RPMI7951 (cell line): ENCODE results near the gene SLC22A16. TPM values are rescaled to one million over a fixed set of nuclear protein-coding genes. Genes with fewer than 3 reads are reported as not detected.
"Not testable (repeated sequence)": the region's sequence is repeated elsewhere in the genome, so short reads cannot be mapped to it uniquely, and the experiment has no call there.

Experiments used
- DNase-seq: peaks from one replicate; pipeline ENCODE4 v3.0.0-alpha.2; 2012; ENCODE audit warnings: low read depth
- total RNA-seq: library from RNA; depleted of rRNA; stranded (reverse); fragments of >200 nt; shearing (Covaris generic); gene quantifications from 2 replicates; pipeline ENCODE4 v1.2.3, GENCODE V29; 2014

Gene SLC22A16
- total RNA-seq, 1 experiment from 2014 or later: not detected

DNA sequence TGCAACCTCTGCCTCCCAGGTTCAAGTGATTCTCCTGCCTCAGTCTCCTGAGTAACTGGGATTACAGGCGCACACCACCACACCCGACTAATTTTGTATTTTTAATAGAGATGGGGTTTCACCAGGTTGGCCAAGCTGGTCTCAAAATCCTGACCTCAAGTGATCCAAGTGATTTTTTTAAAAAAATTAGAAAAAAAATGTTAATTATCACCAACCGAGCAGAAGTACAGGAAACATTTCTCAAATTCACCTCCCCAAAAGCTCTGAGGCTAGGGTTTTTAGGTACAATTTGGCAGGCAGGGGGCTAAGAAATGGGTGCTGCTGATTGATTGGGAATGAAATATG, 14.9 kb upstream of the SLC22A16 start:
- DNase-seq: no peak

GRCh38 chr6:110490110-110490509, 13.7 kb upstream of the SLC22A16 start:
- DNase-seq: no peak

- no peak for DNase-seq
Observed at GRCh38 chr6:110488606-110489190, 12.3 kb upstream of the SLC22A16 start.

- not testable (repeated sequence) for DNase-seq
Observed at GRCh38 chr6:110487968-110488381, 11.6 kb upstream of the SLC22A16 start.

- DNase-seq: no peak
Observed at GRCh38 chr6:110486756-110487155, 10.3 kb upstream of the SLC22A16 start.

DNA sequence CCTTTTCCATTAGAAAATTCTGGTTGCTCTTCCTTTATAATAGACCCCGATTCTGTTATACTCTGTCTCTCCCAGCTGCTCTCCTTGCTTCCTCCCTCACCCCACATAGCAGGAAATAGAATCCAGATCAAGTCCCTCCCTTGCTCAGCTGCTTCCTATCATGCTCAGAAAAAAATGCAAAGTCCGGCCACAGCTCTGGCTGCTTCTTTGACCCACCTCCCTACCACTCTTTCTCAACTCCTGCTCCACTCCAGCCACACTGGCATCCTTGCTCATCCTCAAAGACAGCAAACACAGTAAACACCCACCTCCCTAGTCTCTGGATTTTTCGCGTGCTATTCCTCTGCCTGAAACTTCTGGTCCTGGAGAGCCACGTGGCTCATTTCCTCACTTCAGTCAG, 9.1 kb upstream of the SLC22A16 start:
- no peak for DNase-seq

GRCh38 chr6:110484321-110484720, 7.9 kb upstream of the SLC22A16 start:
- DNase-seq: no peak

DNA sequence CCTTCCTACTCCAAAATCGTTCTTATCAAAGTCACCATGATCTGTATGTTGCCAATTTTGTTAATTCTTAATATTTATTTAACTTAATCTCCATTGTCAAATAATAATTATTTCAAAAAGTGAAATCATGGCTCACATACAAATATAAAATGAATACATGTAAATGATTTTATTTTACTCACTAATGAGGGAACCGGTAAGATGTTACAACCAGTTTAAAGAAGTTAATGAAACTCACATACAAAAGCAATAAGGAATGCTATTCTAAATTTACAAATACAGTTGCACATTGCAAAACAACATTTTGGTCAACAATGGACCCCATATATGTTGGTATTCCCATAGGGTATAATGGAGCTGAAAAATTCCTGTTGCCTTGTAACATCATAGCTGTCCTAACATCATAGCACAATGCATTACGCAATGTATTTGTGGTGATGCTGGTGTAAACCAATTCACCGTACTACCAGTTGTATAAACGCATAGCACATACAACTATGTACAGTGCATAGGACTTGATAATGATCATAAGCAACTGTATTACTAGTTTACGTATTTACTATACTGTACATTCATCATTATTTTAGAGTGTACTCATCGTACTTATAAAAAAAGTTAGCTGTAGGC, 6.5 kb upstream of the SLC22A16 start:
- DNase-seq: no peak

DNA sequence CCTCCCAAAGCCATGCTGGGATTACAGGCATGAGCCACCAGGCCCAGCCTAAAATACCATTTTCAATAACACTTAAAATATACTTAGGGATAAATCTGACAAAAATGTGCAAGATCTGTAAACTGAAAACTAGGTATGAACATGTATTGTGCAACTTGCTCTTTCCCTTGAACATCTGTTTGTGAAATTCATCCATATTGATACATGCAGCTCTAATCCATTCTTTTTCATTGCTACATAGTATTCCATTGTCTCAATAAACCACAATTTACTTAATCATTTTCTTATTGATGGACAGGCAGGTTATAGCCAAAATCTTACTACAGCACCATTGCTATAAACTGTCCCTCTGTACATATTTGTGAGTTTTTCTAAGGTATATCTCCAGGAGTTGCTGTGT, 4.7 kb upstream of the SLC22A16 start:
- DNase-seq: no peak

DNA sequence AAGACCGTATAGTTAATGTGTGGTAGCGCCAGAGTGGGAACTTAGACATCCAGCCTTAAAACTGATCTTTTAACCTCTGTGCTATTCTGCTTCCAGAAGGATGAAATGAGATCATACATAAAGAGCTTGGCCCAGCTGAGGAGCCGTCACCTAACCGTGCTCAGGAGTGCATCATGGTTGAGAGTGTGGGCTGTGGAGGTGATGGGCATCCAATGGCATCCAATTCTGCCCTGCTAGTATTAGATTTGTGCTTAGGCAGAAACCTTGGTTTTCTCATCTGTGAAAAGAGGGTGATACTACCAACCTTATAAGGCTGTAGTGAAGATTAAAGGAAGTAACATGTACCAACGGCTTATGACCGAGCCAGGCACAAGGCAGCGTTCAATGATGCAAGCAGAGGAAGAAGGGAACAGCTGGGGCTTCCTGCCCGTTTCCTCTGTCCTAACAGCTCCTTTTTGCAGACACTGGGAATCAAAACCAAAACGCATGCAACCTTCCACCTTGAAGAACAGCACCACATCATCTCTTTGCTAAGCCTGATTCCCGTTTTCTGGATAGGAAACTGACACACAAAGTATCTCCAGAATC, 1.3 kb downstream of the SLC22A16 start:
- DNase-seq: no peak

GRCh38 chr6:110474500-110474899, 1.9 kb downstream of the SLC22A16 start:
- DNase-seq: no peak

DNA sequence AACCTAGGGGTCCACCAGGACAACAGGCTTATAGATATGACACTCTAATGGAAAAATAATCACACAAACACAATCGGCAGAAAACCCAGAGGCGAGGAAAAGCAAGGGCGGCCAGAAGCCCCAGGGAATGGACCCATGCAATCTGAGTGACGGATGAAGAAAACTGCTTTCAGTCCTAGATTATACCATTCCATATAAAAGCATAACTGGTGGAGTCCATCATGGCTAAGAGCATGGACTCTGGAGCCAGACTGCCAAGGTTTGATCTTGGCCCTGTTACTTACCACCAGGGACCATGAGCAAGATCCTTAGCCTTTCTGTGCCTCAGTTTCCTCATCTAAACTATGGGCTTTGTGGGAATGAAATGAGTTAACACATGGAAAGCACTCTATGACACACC, 3.7 kb downstream of the SLC22A16 start:
- DNase-seq: no peak

DNA sequence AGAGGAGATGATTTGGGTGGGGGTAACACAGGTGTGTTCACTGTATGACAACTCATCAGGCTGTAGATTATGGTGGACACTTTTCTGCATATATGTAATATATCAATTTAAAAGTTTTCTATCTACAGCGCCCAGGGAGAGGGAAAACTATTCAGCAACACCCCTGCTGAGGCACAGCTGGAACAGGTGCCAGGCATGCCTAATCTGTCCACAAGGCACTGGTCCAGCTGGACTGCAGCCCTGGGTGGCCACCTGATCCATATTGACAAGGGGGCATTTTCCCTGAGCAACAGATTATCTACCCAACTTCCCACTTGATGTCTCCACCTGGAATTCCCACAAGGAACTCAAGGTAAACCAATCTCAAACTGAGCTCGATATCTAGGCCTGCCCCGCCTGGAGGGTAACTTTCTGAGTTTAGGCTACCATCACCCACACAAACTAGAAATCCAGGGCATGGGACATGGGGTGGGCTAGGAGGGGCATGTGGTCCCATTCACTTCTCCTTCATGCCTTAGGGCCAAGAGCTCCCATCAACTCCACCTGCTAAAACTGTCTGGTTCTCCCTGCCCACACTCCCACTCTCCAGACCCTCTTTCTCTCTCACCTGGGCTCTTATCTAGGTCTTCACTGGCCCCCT, 4.6 kb downstream of the SLC22A16 start:
- DNase-seq: no peak

- no peak for DNase-seq
Observed at GRCh38 chr6:110468731-110469130, 7.7 kb downstream of the SLC22A16 start.

DNA sequence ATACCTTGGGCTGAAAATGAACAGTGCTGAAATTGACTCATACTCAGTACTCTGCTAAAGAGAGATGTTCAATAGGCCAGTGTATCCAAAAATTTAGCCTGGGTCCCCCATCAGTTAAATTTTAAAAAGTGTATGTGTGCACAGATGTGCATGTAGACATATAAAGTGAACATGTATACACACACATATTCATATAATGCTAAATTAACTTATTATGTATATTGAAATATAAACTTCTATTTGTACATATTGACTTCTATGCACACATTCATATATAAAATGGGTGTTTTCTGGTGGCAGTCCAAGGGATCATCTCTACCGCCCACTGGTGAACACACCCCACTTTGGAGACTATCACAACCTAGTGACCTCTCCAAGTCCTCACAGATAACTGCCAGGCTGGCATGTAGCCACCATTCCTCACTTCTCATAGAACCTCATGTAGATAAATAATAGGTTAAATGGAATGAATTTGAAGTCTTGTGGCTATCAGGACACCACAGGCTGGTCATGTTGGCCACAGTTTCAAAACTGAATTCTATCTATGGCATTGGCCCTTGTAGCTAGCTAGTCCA, 8.8 kb downstream of the SLC22A16 start:
- DNase-seq: no peak

- DNase-seq: no peak
Observed at GRCh38 chr6:110462884-110463481, 13.4 kb downstream of the SLC22A16 start.

DNA sequence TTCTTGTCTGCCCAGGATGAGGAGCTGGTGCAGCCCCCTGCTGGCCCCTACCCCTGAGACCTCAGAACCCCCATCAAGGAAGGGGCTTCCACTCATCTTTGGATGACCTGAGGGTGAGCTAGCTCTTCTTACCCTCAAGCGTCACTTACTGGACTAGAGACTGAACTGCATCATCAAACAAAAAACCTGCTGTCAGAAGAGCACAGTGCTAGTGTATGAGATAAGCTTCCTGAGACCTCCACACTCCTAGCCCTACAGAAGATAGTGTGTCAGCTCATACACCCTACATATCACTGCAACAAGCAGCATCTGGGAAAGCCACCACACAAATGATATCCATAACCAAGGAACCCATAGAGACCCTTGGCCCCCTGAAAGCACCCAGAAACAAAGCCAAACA, 15.0 kb downstream of the SLC22A16 start:
- DNase-seq: no peak

DNA sequence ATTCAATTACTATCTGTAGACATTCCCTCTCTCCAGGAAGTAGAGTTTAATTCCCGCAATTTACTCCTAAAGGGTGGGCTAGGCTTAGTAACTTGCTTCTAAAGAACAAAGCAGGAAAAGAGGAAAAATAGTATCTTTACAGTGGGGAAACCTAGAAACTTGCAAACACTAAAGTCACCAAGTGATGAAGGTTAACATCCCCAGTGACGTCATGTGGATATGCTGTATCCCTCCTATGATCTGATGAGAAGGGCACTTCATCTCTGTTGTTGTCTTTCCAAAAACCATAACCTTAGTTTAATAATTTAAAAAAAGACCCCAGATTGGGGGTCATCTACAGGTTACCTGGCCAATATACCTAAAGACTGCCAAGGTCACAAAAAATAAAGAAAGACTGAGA, 17.3 kb downstream of the SLC22A16 start:
- DNase-seq: no peak

- DNase-seq: no peak
Observed at GRCh38 chr6:110458476-110458875, 17.9 kb downstream of the SLC22A16 start.

- DNase-seq: peak; percentile 64
Observed at GRCh38 chr6:110457567-110458175, 18.7 kb downstream of the SLC22A16 start.

- peak; percentile 68 for DNase-seq
Observed at GRCh38 chr6:110456694-110457093, 19.7 kb downstream of the SLC22A16 start.

- DNase-seq: no peak
Observed at GRCh38 chr6:110449541-110449895, 26.9 kb downstream of the SLC22A16 start.
